SH-SY5Y (cell line): ENCODE measurements around the gene TTBK2.

Source experiments
- GATA2 ChIP-seq: IDR thresholded peaks from 2 replicates; pipeline ENCODE4 v1.6.1; 2011; ENCODE audit warnings: mild to moderate bottlenecking, low read depth, low read length
- GATA3 ChIP-seq: IDR thresholded peaks from 2 replicates; pipeline ENCODE4 v1.6.1; 2011; ENCODE audit warnings: low read depth, mild to moderate bottlenecking, low read length, moderate library complexity

GRCh38 chr15:42836251-42836650, 84.3 kb downstream of the TTBK2 start:
- no peak for TF ChIP-seq GATA2
- no peak for TF ChIP-seq GATA3
